Common myeloid progenitor, CD34-positive (primary cell): ENCODE results near the gene SLC7A8.
A peak's percentile ranks its signal among the peaks of the same experiment; 100 is the strongest.
"Not testable (repeated sequence)": the region's sequence is repeated elsewhere in the genome, so short reads cannot be mapped to it uniquely, and the experiment has no call there.

Experiments used
- CTCF ChIA-PET: fragments of 350-600 bp; sonication (Branson Sonifier 250); formaldehyde crosslinking; loops from one replicate; lab custom pipeline; 2021; ENCODE audit warnings: antibody characterized with exemption; lab: Charles Lee
- POLR2A ChIA-PET: fragments of 350-600 bp; sonication (Branson Sonifier 250); formaldehyde crosslinking; loops from one replicate; lab custom pipeline; 2021; ENCODE audit warnings: antibody characterized with exemption; lab: Charles Lee
- DNase-seq, 3 donors: peaks; one replicate each; pipeline versions ENCODE4 v3.0.0 to v3.0.0-alpha.2; 2013
- H3K27ac ChIP-seq, 2 experiments: 1 replicate in 1 of 2; 2 replicates in 1 of 2; pipeline ENCODE4 v1.7.0; 2013; ENCODE audit warnings: inconsistent platforms in 2 of 2, low read length in 2 of 2, mild to moderate bottlenecking in 2 of 2, low read depth in 1 of 2, moderate library complexity in 1 of 2; ENCODE audit not compliant: severe bottlenecking in 2 of 2, insufficient read depth in 1 of 2, poor library complexity in 1 of 2
- H3K27me3 ChIP-seq, 5 experiments: replicated peaks in 2 of 5; 1 replicate in 3 of 5; 2 replicates in 2 of 5; pipeline versions ENCODE4 v1.6.1 to v1.7.0; 2013; ENCODE audit warnings: low read length in 4 of 5, mild to moderate bottlenecking in 2 of 5, moderate library complexity in 2 of 5, inconsistent platforms in 1 of 5; ENCODE audit not compliant: insufficient read depth in 5 of 5, control insufficient read depth in 4 of 5
- H3K36me3 ChIP-seq, 4 experiments: 1 replicate in 2 of 4; 2 replicates in 2 of 4; pipeline versions ENCODE4 v1.6.1 to v1.7.0; 2013; ENCODE audit warnings: low read length in 3 of 4, control low read depth in 1 of 4, mild to moderate bottlenecking in 1 of 4; ENCODE audit not compliant: control insufficient read depth in 4 of 4, insufficient read depth in 4 of 4
- H3K4me1 ChIP-seq, 4 experiments: 1 replicate in 3 of 4; 2 replicates in 1 of 4; pipeline versions ENCODE4 v1.6.1 to v1.7.1; 2013; ENCODE audit warnings: low read length in 3 of 4, mild to moderate bottlenecking in 3 of 4, control low read depth in 1 of 4, inconsistent platforms in 1 of 4, moderate library complexity in 1 of 4; ENCODE audit not compliant: control insufficient read depth in 4 of 4, insufficient read depth in 4 of 4; ENCODE audit errors: control extremely low read depth in 1 of 4
- H3K4me3 ChIP-seq, 7 experiments: 1 replicate in 4 of 7; 2 replicates in 3 of 7; pipeline versions ENCODE4 v1.5.1 to v1.7.0; 2013; ENCODE audit warnings: mild to moderate bottlenecking in 7 of 7, low read length in 6 of 7, moderate library complexity in 6 of 7, inconsistent platforms in 2 of 7, low read depth in 2 of 7, control low read depth in 1 of 7; ENCODE audit not compliant: insufficient read depth in 4 of 7, control insufficient read depth in 1 of 7; ENCODE audit errors: extremely low read depth in 1 of 7
- H3K9me3 ChIP-seq, 5 experiments: 1 replicate in 4 of 5; 2 replicates in 1 of 5; pipeline versions ENCODE4 v1.6.1 to v1.7.1; 2013; ENCODE audit warnings: low read length in 4 of 5, mild to moderate bottlenecking in 2 of 5, inconsistent platforms in 1 of 5, low read depth in 1 of 5, moderate library complexity in 1 of 5; ENCODE audit not compliant: control insufficient read depth in 4 of 5, insufficient read depth in 2 of 5; ENCODE audit errors: control extremely low read depth in 1 of 5
- WGBS: methylation state at CpG from one replicate; pipeline ENCODE4 v1.1.5; 2013; ENCODE audit not compliant: insufficient coverage; 5-methylcytosine and 5-hydroxymethylcytosine counted together

Gene SLC7A8

GRCh38 chr14:23202001-23202400 lies 18.5 kb upstream of the SLC7A8 start:
- no peaks in the 10 kb centered on the region for H3K36me3 ChIP-seq
- no peak overlapping the region for H3K27ac ChIP-seq
- WGBS, result 100% methylated on average over 4 of the region's 7 CpGs
- DNase-seq, result no peak
- no peaks in the 10 kb centered on the region for H3K27me3 ChIP-seq
- ChIA-PET POLR2A (no interaction called here), CTCF (no interaction called here)
- H3K4me1 ChIP-seq, result no peaks in the 10 kb centered on the region
- no peaks in the 10 kb centered on the region for H3K9me3 ChIP-seq
- no peak overlapping the region for H3K4me3 ChIP-seq

GRCh38 chr14:23199141-23199540 lies 15.7 kb upstream of the SLC7A8 start:
- H3K36me3 ChIP-seq, H3K4me1 ChIP-seq, H3K27ac ChIP-seq, CTCF ChIA-PET, H3K27me3 ChIP-seq, H3K4me3 ChIP-seq, POLR2A ChIA-PET, H3K9me3 ChIP-seq, DNase-seq: not testable (repeated sequence)
- 100% methylated on average over 1 of the region's 1 CpG for WGBS

GRCh38 chr14:23196487-23196886 lies 13.0 kb upstream of the SLC7A8 start:
- DNase-seq, H3K27ac ChIP-seq, H3K9me3 ChIP-seq, H3K4me1 ChIP-seq, H3K4me3 ChIP-seq, H3K27me3 ChIP-seq, H3K36me3 ChIP-seq, POLR2A ChIA-PET: not testable (repeated sequence)
- CTCF ChIA-PET, result interaction anchor here (0.6 to 1.8 kb wide), 3 partner anchors 33 to 132 kb away, joined by 3 to 5 read pairs (median 3); no protein-coding TSS in a partner anchor
- WGBS, result no CpG with 5 or more reads among the region's 2 CpGs

- Histone ChIP-seq H3K4me3 (no peak overlapping the region), H3K27me3 (no peaks in the 10 kb centered on the region), H3K4me1 (no peaks in the 10 kb centered on the region), H3K9me3 (no peaks in the 10 kb centered on the region), H3K36me3 (no peaks in the 10 kb centered on the region), H3K27ac (no peak overlapping the region)
- no peak for DNase-seq
- CTCF ChIA-PET, result interaction anchor here (1.7 to 1.8 kb wide), 2 partner anchors 32 to 75 kb away, joined by 3 to 5 read pairs; no protein-coding TSS in a partner anchor
- POLR2A ChIA-PET, result no interaction called here
- 92% methylated on average over 7 of the region's 7 CpGs for WGBS
Measured at GRCh38 chr14:23195552-23196101, 12.2 kb upstream of the SLC7A8 start.

GRCh38 chr14:23193432-23193831 lies 10.0 kb upstream of the SLC7A8 start:
- ChIA-PET POLR2A (no interaction called here), CTCF (no interaction called here)
- no peaks in the 10 kb centered on the region for H3K4me1 ChIP-seq
- no peaks in the 10 kb centered on the region for H3K27me3 ChIP-seq
- H3K4me3 ChIP-seq, result no peak overlapping the region
- 100% methylated on average over 2 of the region's 3 CpGs for WGBS
- H3K9me3 ChIP-seq, result no peaks in the 10 kb centered on the region
- H3K36me3 ChIP-seq, result no peaks in the 10 kb centered on the region
- no peak for DNase-seq
- no peak overlapping the region for H3K27ac ChIP-seq

- CTCF ChIA-PET, result interaction anchor here (0.8 to 23.6 kb wide), 18 partner anchors 9 to 136 kb away, joined by 3 to 462 read pairs (median 4); partner anchors contain the start of genes ACIN1, C14orf119 and CEBPE
- Histone ChIP-seq H3K27me3 (no peaks in the 10 kb centered on the region), H3K4me3 (no peak overlapping the region), H3K9me3 (no peaks in the 10 kb centered on the region), H3K36me3 (no peaks in the 10 kb centered on the region), H3K4me1 (peaks cover 0 to 6% (median 2%) of the 10 kb centered on the region in 4 experiments), H3K27ac (no peak overlapping the region)
- POLR2A ChIA-PET, result no interaction called here
- WGBS, result 100% methylated on average over 2 of the region's 2 CpGs
- no peak for DNase-seq
Measured at GRCh38 chr14:23187925-23188324, 4.5 kb upstream of the SLC7A8 start.

GRCh38 chr14:23186913-23187654 lies 3.6 kb upstream of the SLC7A8 start:
- Histone ChIP-seq H3K4me1 (peaks cover 0 to 14% (median 7%) of the 10 kb centered on the region in 4 experiments), H3K27ac (no peak overlapping the region), H3K36me3 (no peaks in the 10 kb centered on the region), H3K27me3 (peaks cover 0 to 6% (median 0%) of the 10 kb centered on the region in 5 experiments), H3K9me3 (no peaks in the 10 kb centered on the region), H3K4me3 (no peak overlapping the region)
- DNase-seq, result peak; percentile 66 to 77 (median 71)
- ChIA-PET POLR2A (no interaction called here), CTCF (interaction anchor here (0.7 to 23.6 kb wide), 25 partner anchors 8 to 180 kb away, joined by 3 to 462 read pairs (median 4); partner anchors contain the start of genes ACIN1, BCL2L2, C14orf119 and CEBPE)
- WGBS, result 69% methylated on average over 10 of the region's 12 CpGs
